Measurements from ENCODE around the gene VN1R2.
A peak's percentile ranks its signal among the peaks of the same experiment; 100 is the strongest.
"Not testable (repeated sequence)": the region's sequence is repeated elsewhere in the genome, so short reads cannot be mapped to it uniquely, and the experiment has no call there.

VN1R2 gene

GRCh38 chr19:53257715-53258342 lies at the start of gene VN1R2:
Gene VN1R2 (plus strand): TSS chr19:53258292. CDS start chr19:53258376, 84 bp downstream.
- DNase-seq: not testable (repeated sequence)

- DNase-seq: not testable (repeated sequence)
These were observed 46.5 kb upstream of the VN1R2 start for GRCh38 chr19:53211554-53211953.

GRCh38 chr19:53212703-53213320 lies 45.3 kb upstream of the VN1R2 start:
- no peak for DNase-seq

GRCh38 chr19:53222716-53223115 lies 35.4 kb upstream of the VN1R2 start:
- DNase-seq: not testable (repeated sequence)

GRCh38 chr19:53224606-53225005 lies 33.5 kb upstream of the VN1R2 start:
- no peak for DNase-seq

DNA sequence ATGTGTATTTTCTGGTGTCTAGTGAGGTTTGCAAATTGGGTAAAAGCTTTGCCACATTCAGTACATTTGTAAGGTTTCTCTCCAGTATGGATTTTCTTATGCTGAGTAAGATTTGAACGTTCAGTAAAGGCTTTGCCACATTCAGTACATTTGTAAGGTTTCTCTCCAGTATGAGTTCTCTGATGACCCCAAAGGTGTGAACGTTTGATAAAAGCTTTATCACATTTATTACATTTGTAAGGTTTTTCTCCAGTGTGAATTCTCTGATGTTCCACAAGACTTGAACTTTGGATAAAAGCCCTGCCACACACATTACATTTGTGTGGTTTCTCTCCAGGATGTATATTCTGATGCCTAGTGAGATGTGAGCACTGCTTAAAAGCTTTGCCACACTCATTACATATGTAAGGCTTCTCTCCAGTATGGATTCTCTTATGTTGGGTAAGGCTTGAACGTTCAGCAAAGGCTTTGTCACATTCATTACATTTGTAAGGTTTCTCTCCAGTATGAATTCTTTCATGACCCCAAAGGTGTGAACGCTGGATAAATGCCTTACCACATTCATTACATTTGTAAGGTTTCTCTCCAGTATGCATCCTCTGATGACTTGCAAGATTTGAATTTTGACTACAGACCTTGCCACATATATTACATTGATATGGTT lies 20.8 kb upstream of the VN1R2 start:
- no peak for DNase-seq

- DNase-seq: no peak
These were observed 11.6 kb upstream of the VN1R2 start for GRCh38 chr19:53246498-53246897.

GRCh38 chr19:53254411-53255341 lies 3.4 kb upstream of the VN1R2 start, which contains the start of gene ZNF677:
Gene ZNF677 (minus strand): TSS chr19:53254873. CDS start chr19:53251550, 3,323 bp downstream.
- DNase-seq: peak; percentile 48

- DNase-seq: not testable (repeated sequence)
These were observed 9.5 kb downstream of the VN1R2 start, which contains the start of gene VN1R4 for GRCh38 chr19:53267623-53268022. Gene VN1R4 (minus strand): TSS chr19:53267723. CDS start chr19:53267665, 58 bp downstream.

GRCh38 chr19:53269861-53270260 lies 11.8 kb downstream of the VN1R2 start:
- DNase-seq: not testable (repeated sequence)

DNA sequence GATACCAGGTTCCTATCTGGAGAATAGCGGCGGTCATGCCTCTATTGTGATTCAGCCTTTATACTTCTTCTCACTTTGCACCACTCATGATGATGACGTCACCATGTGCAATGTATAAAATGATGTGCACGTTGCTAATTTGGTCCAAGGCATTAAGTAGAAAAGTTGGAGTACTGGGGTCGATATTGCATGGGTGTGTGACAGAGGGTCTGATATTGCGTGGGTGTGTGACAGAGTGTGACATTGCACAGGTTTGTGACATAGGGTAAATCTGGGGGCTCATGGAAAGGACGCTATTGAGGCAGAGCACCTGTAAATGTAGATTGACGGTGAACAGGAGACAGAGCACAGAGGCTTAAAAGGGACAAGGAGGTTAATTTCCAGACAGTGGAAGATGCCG lies 14.0 kb downstream of the VN1R2 start:
- no peak for DNase-seq

GRCh38 chr19:53275480-53275879 lies 17.4 kb downstream of the VN1R2 start:
- no peak for DNase-seq

- DNase-seq: not testable (repeated sequence)
These were observed 23.9 kb downstream of the VN1R2 start for GRCh38 chr19:53281947-53282346.

DNA sequence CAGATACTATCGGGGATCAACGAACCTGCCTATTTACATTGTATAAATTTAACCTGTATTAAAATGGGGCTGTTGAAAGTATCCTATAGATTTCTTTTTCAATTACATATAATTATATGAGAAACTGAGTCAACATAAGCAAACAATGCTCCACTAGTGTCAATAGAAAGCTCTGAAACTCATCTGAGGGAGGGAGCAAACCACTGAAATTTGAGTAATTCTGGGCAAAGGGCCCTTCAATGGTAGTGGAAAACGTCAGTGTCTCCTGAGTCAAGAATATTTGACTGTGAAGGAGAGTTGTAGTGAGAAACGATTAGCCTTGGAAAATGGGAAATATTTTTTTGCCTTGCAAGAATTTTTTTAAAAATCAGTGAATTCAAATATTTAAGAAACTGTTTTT lies 27.0 kb downstream of the VN1R2 start:
- DNase-seq: no peak

- no peak for DNase-seq
These were observed 32.9 kb downstream of the VN1R2 start for GRCh38 chr19:53290758-53291549.

GRCh38 chr19:53294786-53295441 lies 36.8 kb downstream of the VN1R2 start:
- DNase-seq: no peak

DNA sequence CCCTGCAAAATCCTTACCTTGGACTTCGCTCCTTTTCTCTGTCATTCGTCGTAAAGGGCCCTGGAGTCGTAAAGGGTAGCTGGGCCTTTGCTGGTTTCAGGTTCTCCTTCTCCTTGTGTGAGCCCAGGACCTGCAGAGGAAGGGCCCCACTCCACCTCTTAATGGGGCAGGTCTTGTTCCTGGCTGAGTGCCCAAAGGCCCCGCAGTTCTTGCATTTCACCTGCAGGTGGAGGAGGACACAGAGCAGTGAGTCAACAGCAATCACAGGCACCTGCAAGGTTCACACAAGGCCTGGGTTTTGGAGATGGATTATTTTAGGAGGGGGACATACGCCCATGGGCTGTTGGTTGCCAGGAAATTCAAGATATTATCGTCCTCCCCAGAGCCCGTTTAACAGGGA lies 43.2 kb downstream of the VN1R2 start:
- DNase-seq: not testable (repeated sequence)

DNA sequence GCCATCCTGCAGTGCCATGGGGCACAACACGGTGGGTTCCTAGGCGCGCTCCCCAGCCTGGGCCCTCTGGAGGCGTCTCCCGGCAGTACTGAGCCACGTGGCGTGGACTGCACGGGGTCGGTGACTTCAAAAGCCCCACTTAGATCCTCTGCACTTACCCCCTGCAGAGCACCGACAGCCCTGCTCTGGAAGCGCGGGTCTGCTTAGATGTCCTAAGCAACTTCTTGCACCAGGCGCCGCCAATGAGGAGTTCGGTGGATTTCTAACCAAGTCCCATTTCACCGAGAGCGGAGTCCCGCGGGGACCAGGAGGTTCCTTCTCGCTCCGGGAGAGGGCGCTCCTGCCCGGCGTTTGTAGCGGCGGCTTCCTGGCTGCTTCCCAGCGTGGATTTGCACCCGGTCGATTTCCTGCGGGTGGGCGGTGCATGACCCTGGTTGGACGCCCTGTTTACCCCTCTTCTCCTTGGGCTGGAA lies 50.3 kb downstream of the VN1R2 start:
- DNase-seq: no peak

Measured in NCI-H226 (cell line).